Adrenal gland (tissue), 12 donors: ENCODE measurements around the gene F12. TPM values are rescaled to one million over a fixed set of nuclear protein-coding genes. Genes with fewer than 3 reads are reported as not detected.

ENCODE experiments used
- DNase-seq, 7 donors: peaks; one replicate each; pipeline ENCODE4 v3.0.0-alpha.2; 2019 to 2020
- H3K27ac ChIP-seq, 5 donors: fragments of 200-600 bp; sonication (generic) in 4 of 5; 1 replicate in 3 of 5; 2 replicates in 2 of 5; pipeline versions ENCODE4 v1.5.1 to v1.8.0; 2016 to 2020; ENCODE audit warnings: mild to moderate bottlenecking in 1 of 5
- H3K27me3 ChIP-seq: fragments of 200-600 bp; 2 replicates; pipeline ENCODE4 v1.8.0; 2021
- H3K36me3 ChIP-seq, 2 donors: fragments of 200-600 bp; replicated peaks in 1 of 2; 1 replicate in 1 of 2; 2 replicates in 1 of 2; pipeline versions ENCODE4 v1.5.1 to v1.8.0; 2018 to 2022
- H3K4me1 ChIP-seq, 2 donors: fragments of 200-600 bp; replicated peaks in 1 of 2; 1 replicate in 1 of 2; 2 replicates in 1 of 2; pipeline versions ENCODE4 v1.5.1 to v1.8.0; 2018 to 2021
- H3K4me3 ChIP-seq, 4 donors: fragments of 200-600 bp; sonication (generic) in 3 of 4; one replicate each; pipeline ENCODE4 v1.5.1; 2016 to 2018
- H3K9me3 ChIP-seq, 3 donors: fragments of 200-600 bp; sonication (generic) in 1 of 3; replicated peaks in 1 of 3; 1 replicate in 2 of 3; 2 replicates in 1 of 3; pipeline versions ENCODE4 v1.5.1 to v1.8.0; 2016 to 2021
- POLR2A ChIP-seq, 2 donors: fragments of 450-650 bp; IDR thresholded peaks; one replicate each; pipeline ENCODE4 v1.6.1; 2017; ENCODE audit warnings: antibody characterized with exemption in 2 of 2, mild to moderate bottlenecking in 2 of 2, moderate library complexity in 1 of 2
- WGBS, 4 donors: extraction: QIAGEN DNeasy Blood & Tissue Kit in 2 of 4; methylation state at CpG; one replicate each; pipeline versions ENCODE4 v1.1.5 to v1.1.7; 2013 to 2017; 5-methylcytosine and 5-hydroxymethylcytosine counted together
- intact Hi-C, 2 donors: fragments of 100-400 bp; cut with DNase I; formaldehyde crosslinking; loops; one replicate each; pipeline versions ENCODE4 v1.14.1 to v1.15.0; 2022 to 2023
- polyA plus RNA-seq, 3 donors: library from polyadenylated mRNA; stranded (reverse); fragments of 200-250 nt in 2 of 3; fragments of 350-450 nt in 1 of 3; fragmentation: Illumina TruSeq in 1 of 3; extraction: RNeasy Lipid Tissue Mini Kit (QIAGEN cat#74804) in 1 of 3; gene quantifications; one replicate each; pipeline ENCODE4 v1.2.3, GENCODE V29; 2013 to 2014
- total RNA-seq, 9 donors: library from RNA; depleted of rRNA in 4 of 9; stranded (reverse); fragments of >200 nt in 4 of 9; fragments of 120-200 nt in 1 of 9; fragmentation: NEBNext Ultra II Directional in 1 of 9; extraction: Animal tissue kit (Norgen Biotek cat#: 25700) in 1 of 9; gene quantifications; one replicate each; pipeline versions ENCODE4 v1.1.0 to v1.2.4, GENCODE V29; 2013 to 2023
- TF ChIP-seq, protein P1 (sequence below), 6 experiments: fragments of 450-650 bp in 4 of 6; fragments of 200-600 bp in 2 of 6; sonication (generic) in 1 of 6; IDR thresholded peaks; 1 replicate in 5 of 6; 2 replicates in 1 of 6; pipeline versions ENCODE4 v1.5.1 to v1.8.0; 2016 to 2021; ENCODE audit warnings: antibody characterized with exemption in 6 of 6, mild to moderate bottlenecking in 2 of 6, moderate library complexity in 1 of 6
- donor health status: healthy with polysubstance abuse.
- donor health status: Bipolar disorder and iron deficiency.
- donor health status: DM: yes; HTN: yes; CAD: no.
- donor health status: DM: no; HTN: no; CAD: no.
- donor health status: DM: no; HTN: no; CAD: no.
- donor health status: DM: yes; HTN: yes; CAD: no.

F12 gene
- total and polyA plus RNA-seq, 12 donors, result 0.11 to 0.80 (median 0.36) TPM; not detected in 3

DNA sequence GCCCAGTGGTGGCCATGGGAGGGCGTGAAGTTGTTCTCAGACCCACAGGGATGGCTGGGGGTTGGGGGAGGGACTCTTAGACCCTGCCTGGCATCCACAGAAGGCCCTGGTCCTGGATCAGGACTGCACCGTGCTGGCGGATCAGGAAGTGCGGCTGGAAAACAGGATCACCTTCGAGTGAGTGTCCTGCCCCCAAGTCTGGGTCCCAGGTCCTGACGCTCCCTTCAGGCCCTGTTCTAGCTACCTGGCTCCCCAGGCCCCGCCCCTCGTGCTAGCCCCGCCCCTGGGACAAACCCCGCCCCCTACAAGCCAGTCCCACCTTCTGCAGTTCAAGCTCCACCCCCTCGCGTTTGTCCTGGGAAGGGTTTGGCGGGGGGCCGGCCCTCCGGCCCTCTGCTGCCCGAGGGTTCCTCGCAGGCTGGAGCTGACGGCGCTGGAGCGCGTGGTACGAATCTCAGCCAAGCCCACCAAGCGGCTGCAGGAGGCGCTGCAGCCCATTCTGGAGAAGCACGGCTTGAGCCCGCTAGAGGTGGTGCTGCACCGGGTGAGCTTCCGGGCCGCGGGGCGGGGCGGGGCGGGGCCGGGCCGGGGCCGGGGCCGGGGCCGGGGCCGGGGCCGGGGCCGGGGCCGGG is 38.8 kb downstream of the F12 start:
- H3K36me3 ChIP-seq, result no peaks in the 10 kb centered on the region
- TF ChIP-seq POLR2A (IDR thresholded peaks at IDR 0.05), result peak in 1 of 2 donors; percentile 8
- TF ChIP-seq, protein P1, sequence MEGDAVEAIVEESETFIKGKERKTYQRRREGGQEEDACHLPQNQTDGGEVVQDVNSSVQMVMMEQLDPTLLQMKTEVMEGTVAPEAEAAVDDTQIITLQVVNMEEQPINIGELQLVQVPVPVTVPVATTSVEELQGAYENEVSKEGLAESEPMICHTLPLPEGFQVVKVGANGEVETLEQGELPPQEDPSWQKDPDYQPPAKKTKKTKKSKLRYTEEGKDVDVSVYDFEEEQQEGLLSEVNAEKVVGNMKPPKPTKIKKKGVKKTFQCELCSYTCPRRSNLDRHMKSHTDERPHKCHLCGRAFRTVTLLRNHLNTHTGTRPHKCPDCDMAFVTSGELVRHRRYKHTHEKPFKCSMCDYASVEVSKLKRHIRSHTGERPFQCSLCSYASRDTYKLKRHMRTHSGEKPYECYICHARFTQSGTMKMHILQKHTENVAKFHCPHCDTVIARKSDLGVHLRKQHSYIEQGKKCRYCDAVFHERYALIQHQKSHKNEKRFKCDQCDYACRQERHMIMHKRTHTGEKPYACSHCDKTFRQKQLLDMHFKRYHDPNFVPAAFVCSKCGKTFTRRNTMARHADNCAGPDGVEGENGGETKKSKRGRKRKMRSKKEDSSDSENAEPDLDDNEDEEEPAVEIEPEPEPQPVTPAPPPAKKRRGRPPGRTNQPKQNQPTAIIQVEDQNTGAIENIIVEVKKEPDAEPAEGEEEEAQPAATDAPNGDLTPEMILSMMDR (IDR thresholded peaks at IDR 0.05), result peak; percentile 22 to 69 (median 47)
- DNase-seq, result peak; percentile 82 to 94 (median 90)
- 13 to 21% (median 16%) methylated on average over 13 to 42 of the region's 42 CpGs; no CpG with 5 or more reads in 1 of the 4 donors for WGBS, 4 donors
- peak overlapping the region in 2 of 5 donors; percentile 12 to 70 for H3K27ac ChIP-seq
- intact Hi-C loops, result no loop called here
- no peaks in the 10 kb centered on the region for H3K9me3 ChIP-seq
- H3K4me3 ChIP-seq, result peak overlapping the region in 1 of 4 donors; percentile 53
- H3K4me1 ChIP-seq, result peaks cover 15 to 23% of the 10 kb centered on the region in 2 donors
- no peaks in the 10 kb centered on the region for H3K27me3 ChIP-seq

- H3K36me3 ChIP-seq, result no peaks in the 10 kb centered on the region
- no peaks in the 10 kb centered on the region for H3K9me3 ChIP-seq
- peak overlapping the region in 2 of 5 donors; percentile 12 to 70 for H3K27ac ChIP-seq
- intact Hi-C loops, result no loop called here
- WGBS, 4 donors, result 65 to 71% (median 68%) methylated on average over 11 of the region's 11 CpGs
- peak in 4 of 7 donors; percentile 19 to 55 (median 42) for DNase-seq
- H3K4me3 ChIP-seq, result no peak overlapping the region
- H3K4me1 ChIP-seq, result peaks cover 15 to 23% of the 10 kb centered on the region in 2 donors
- no peaks in the 10 kb centered on the region for H3K27me3 ChIP-seq
- TF ChIP-seq, protein P1 (IDR thresholded peaks at IDR 0.05), result no peak
- TF ChIP-seq POLR2A (IDR thresholded peaks at IDR 0.05), result no peak
These were observed 39.5 kb downstream of the F12 start for GRCh38 chr5:177369645-177370440.

DNA sequence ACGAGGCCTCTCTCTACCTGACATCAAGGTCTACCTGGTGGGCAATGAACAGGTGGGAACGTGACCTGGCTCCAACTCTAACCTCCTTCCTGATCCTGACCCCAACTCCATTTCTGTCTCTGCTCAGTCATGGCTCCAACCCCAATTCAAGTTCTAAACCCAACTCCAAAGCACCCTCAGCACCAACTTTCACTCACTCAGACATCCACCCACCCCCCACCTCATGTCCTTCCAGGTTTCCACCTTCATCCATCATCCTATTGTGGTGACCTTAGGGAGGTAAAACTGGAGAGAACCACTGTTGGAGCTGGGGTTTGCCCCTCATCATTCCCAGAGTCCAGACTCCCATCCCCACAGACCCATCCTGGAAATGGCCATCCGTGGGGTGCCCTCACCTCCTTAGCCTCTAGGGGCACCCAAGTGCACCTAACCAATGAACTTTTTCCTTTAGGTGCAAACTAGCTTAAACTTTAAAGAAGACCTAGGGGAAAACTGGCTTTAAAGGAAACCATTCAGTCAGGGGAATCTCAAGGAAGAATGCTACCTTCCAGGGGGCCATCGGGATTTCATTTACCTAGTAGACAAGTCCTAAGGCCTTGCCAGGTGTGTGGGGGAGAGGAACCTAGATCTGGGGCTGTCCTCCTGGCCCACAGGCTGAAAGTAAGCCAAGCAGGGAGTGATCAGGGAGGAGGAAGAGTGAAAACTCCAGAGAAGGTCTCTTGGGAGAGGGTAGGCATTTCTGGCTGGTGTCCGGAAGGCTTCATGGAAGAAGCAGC is 40.3 kb downstream of the F12 start:
- DNase-seq, result peak in 3 of 7 donors; percentile 30 to 39 (median 34)
- Histone ChIP-seq H3K4me3 (no peak overlapping the region), H3K27ac (no peak overlapping the region), H3K27me3 (no peaks in the 10 kb centered on the region), H3K9me3 (no peaks in the 10 kb centered on the region), H3K4me1 (peaks cover 15 to 23% of the 10 kb centered on the region in 2 donors), H3K36me3 (no peaks in the 10 kb centered on the region)
- intact Hi-C loops, result no loop called here
- TF ChIP-seq, protein P1 (IDR thresholded peaks at IDR 0.05), result peak; percentile 23 to 54 (median 46)
- TF ChIP-seq POLR2A (IDR thresholded peaks at IDR 0.05), result no peak
- 68 to 77% (median 72%) methylated on average over 3 to 5 of the region's 5 CpGs for WGBS, 4 donors
